ENCODE data around the gene STAG1. TPM values are rescaled to one million over a fixed set of nuclear protein-coding genes. Genes with fewer than 3 reads are reported as not detected.

The STAG1 gene
- total RNA-seq, 1 donor from 2014 or later, result 18.4 TPM

GRCh38 chr3:136678981-136679380 is 73.2 kb downstream of the STAG1 start:
- H3K4me3 ChIP-seq, result no peak overlapping the region
- no peak for DNase-seq
- no peaks in the 10 kb centered on the region for H3K27me3 ChIP-seq (ENCODE audit: low read depth)
- H3K9me3 ChIP-seq (replicated peaks), result peaks cover 3% of the 10 kb centered on the region
- no peak for TF ChIP-seq CTCF (IDR thresholded peaks at IDR 0.05; ENCODE audit: borderline replicate concordance)
- no peaks in the 10 kb centered on the region for H3K36me3 ChIP-seq
- no peak overlapping the region for H3K27ac ChIP-seq (replicated peaks)
- H3K4me1 ChIP-seq, result peaks cover 25% of the 10 kb centered on the region
- intact Hi-C loops (cut with micrococcal nuclease), result no loop called here

GRCh38 chr3:136676009-136676408 is 76.2 kb downstream of the STAG1 start:
- peaks cover 46% of the 10 kb centered on the region for H3K4me1 ChIP-seq
- no peaks in the 10 kb centered on the region for H3K27me3 ChIP-seq (ENCODE audit: low read depth)
- no peaks in the 10 kb centered on the region for H3K9me3 ChIP-seq (replicated peaks)
- intact Hi-C loops (cut with micrococcal nuclease), result no loop called here
- no peak overlapping the region for H3K27ac ChIP-seq (replicated peaks)
- no peak for DNase-seq
- no peak for TF ChIP-seq CTCF (IDR thresholded peaks at IDR 0.05; ENCODE audit: borderline replicate concordance)
- no peak overlapping the region for H3K4me3 ChIP-seq
- H3K36me3 ChIP-seq, result no peaks in the 10 kb centered on the region

GRCh38 chr3:136675150-136675858 is 76.9 kb downstream of the STAG1 start:
- Histone ChIP-seq H3K27ac (replicated peaks) (no peak overlapping the region), H3K9me3 (replicated peaks) (no peaks in the 10 kb centered on the region), H3K4me3 (no peak overlapping the region), H3K27me3 (ENCODE audit: low read depth) (no peaks in the 10 kb centered on the region), H3K36me3 (no peaks in the 10 kb centered on the region), H3K4me1 (peaks cover 51% of the 10 kb centered on the region)
- intact Hi-C loops (cut with micrococcal nuclease), result no loop called here
- no peak for DNase-seq
- no peak for TF ChIP-seq CTCF (IDR thresholded peaks at IDR 0.05; ENCODE audit: borderline replicate concordance)

GRCh38 chr3:136672457-136672856 is 79.7 kb downstream of the STAG1 start:
- DNase-seq, result no peak
- Histone ChIP-seq H3K27me3 (ENCODE audit: low read depth) (no peaks in the 10 kb centered on the region), H3K36me3 (no peaks in the 10 kb centered on the region), H3K4me3 (no peak overlapping the region), H3K27ac (replicated peaks) (no peak overlapping the region), H3K9me3 (replicated peaks) (no peaks in the 10 kb centered on the region), H3K4me1 (peaks cover 51% of the 10 kb centered on the region)
- no peak for TF ChIP-seq CTCF (IDR thresholded peaks at IDR 0.05; ENCODE audit: borderline replicate concordance)
- intact Hi-C loops (cut with micrococcal nuclease), result no loop called here

- no peak overlapping the region for H3K27ac ChIP-seq (replicated peaks)
- peaks cover 49% of the 10 kb centered on the region for H3K4me1 ChIP-seq
- no peaks in the 10 kb centered on the region for H3K27me3 ChIP-seq (ENCODE audit: low read depth)
- no peak overlapping the region for H3K4me3 ChIP-seq
- TF ChIP-seq CTCF (IDR thresholded peaks at IDR 0.05; ENCODE audit: borderline replicate concordance), result no peak
- intact Hi-C loops (cut with micrococcal nuclease), result no loop called here
- H3K36me3 ChIP-seq, result no peaks in the 10 kb centered on the region
- DNase-seq, result no peak
- no peaks in the 10 kb centered on the region for H3K9me3 ChIP-seq (replicated peaks)
These were observed 80.3 kb downstream of the STAG1 start for GRCh38 chr3:136671921-136672320.
